Upper lobe of left lung (tissue), 4 donors: ENCODE results near the gene TMTC2.

Source experiments
- CTCF ChIP-seq, 6 experiments: fragments of 450-650 bp in 4 of 6; fragments of 200-600 bp in 2 of 6; sonication (generic) in 2 of 6; IDR thresholded peaks; one replicate each; pipeline ENCODE4 v1.5.1; 2016 to 2019; ENCODE audit warnings: antibody characterized with exemption in 6 of 6
- EP300 ChIP-seq, 4 donors: sonication (generic); formaldehyde crosslinking; IDR thresholded peaks; one replicate each; pipeline ENCODE4 v1.5.1; 2017; ENCODE audit warnings: antibody characterized with exemption in 4 of 4, control low read depth in 2 of 4
- POLR2A ChIP-seq, 4 donors: fragments of 450-650 bp; IDR thresholded peaks; one replicate each; pipeline ENCODE4 v1.5.1; 2016 to 2017; ENCODE audit warnings: antibody characterized with exemption in 4 of 4, mild to moderate bottlenecking in 2 of 4

- TF ChIP-seq CTCF (IDR thresholded peaks at IDR 0.05), result no peak
- TF ChIP-seq POLR2A (IDR thresholded peaks at IDR 0.05), result no peak
- TF ChIP-seq EP300 (IDR thresholded peaks at IDR 0.05), result no peak
These were observed 93.8 kb downstream of the TMTC2 start for GRCh38 chr12:82780517-82780916.
